ENCODE results near the gene DEPDC5. TPM values are rescaled to one million over a fixed set of nuclear protein-coding genes. Genes with fewer than 3 reads are reported as not detected.

The DEPDC5 gene
- total RNA-seq, 3 donors from 2014 or later, result 13.6 to 20.0 (median 16.1) TPM

GRCh38 chr22:31906086-31906485, 152.3 kb downstream of the DEPDC5 start:
- no peaks in the 10 kb centered on the region for H3K9me3 ChIP-seq
- H3K4me3 ChIP-seq, result no peak overlapping the region
- no peaks in the 10 kb centered on the region for H3K4me1 ChIP-seq
- DNase-seq (ENCODE audit: low spot score in 2 of 2), result no peak
- no peak overlapping the region for H3K27ac ChIP-seq
- no peaks in the 10 kb centered on the region for H3K36me3 ChIP-seq
- TF ChIP-seq POLR2AphosphoS5 (IDR thresholded peaks at IDR 0.05), result no peak
- TF ChIP-seq POLR2A (IDR thresholded peaks at IDR 0.05), result no peak
- TF ChIP-seq CTCF (IDR thresholded peaks at IDR 0.05), result no peak
- intact Hi-C loops (cut with DNase I; ENCODE audit: low total_unique reads), result no loop called here
- H3K27me3 ChIP-seq, result no peaks in the 10 kb centered on the region

DNA sequence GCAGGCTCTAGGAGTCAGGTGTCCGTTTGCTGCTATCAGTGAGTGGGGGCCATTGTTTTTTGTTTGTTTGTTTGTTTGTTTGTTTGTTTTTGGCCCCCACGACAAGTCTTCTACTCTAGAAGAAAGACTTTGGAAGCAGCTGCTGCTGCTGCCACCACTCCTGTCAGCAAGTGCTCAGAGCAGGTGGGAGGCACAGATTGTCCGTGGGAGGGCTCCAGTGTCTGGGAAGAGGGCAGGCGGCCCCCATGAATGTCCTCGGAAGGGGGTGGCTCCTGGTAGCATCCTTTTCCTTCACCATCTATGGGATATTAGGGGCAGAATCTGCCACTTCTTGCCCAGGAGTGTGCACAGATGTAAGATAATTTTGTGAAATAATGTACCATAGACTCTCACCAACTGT, 152.8 kb downstream of the DEPDC5 start:
- no peak for DNase-seq (ENCODE audit: low spot score in 2 of 2)
- TF ChIP-seq CTCF (IDR thresholded peaks at IDR 0.05) (no peak), POLR2AphosphoS5 (IDR thresholded peaks at IDR 0.05) (no peak), POLR2A (IDR thresholded peaks at IDR 0.05) (no peak)
- Histone ChIP-seq H3K4me3 (no peak overlapping the region), H3K36me3 (no peaks in the 10 kb centered on the region), H3K27ac (no peak overlapping the region), H3K9me3 (no peaks in the 10 kb centered on the region), H3K4me1 (no peaks in the 10 kb centered on the region), H3K27me3 (no peaks in the 10 kb centered on the region)
- intact Hi-C loops (cut with DNase I; ENCODE audit: low total_unique reads), result no loop called here

GRCh38 chr22:31909977-31910376, 156.2 kb downstream of the DEPDC5 start:
- intact Hi-C loops (cut with DNase I; ENCODE audit: low total_unique reads), result no loop called here
- no peak for DNase-seq (ENCODE audit: low spot score in 2 of 2)
- no peaks in the 10 kb centered on the region for H3K4me1 ChIP-seq
- no peaks in the 10 kb centered on the region for H3K9me3 ChIP-seq
- no peak overlapping the region for H3K27ac ChIP-seq
- no peaks in the 10 kb centered on the region for H3K27me3 ChIP-seq
- TF ChIP-seq POLR2A (IDR thresholded peaks at IDR 0.05), result no peak
- TF ChIP-seq CTCF (IDR thresholded peaks at IDR 0.05), result no peak
- TF ChIP-seq POLR2AphosphoS5 (IDR thresholded peaks at IDR 0.05), result no peak
- H3K4me3 ChIP-seq, result no peak overlapping the region
- no peaks in the 10 kb centered on the region for H3K36me3 ChIP-seq

GRCh38 chr22:31911565-31912406, 158.0 kb downstream of the DEPDC5 start:
- intact Hi-C loops (cut with DNase I; ENCODE audit: low total_unique reads), result no loop called here
- no peak overlapping the region for H3K27ac ChIP-seq
- no peaks in the 10 kb centered on the region for H3K27me3 ChIP-seq
- DNase-seq (ENCODE audit: low spot score in 2 of 2), result no peak
- no peaks in the 10 kb centered on the region for H3K4me1 ChIP-seq
- no peak for TF ChIP-seq CTCF (IDR thresholded peaks at IDR 0.05)
- H3K9me3 ChIP-seq, result no peaks in the 10 kb centered on the region
- H3K4me3 ChIP-seq, result no peak overlapping the region
- no peaks in the 10 kb centered on the region for H3K36me3 ChIP-seq

DNA sequence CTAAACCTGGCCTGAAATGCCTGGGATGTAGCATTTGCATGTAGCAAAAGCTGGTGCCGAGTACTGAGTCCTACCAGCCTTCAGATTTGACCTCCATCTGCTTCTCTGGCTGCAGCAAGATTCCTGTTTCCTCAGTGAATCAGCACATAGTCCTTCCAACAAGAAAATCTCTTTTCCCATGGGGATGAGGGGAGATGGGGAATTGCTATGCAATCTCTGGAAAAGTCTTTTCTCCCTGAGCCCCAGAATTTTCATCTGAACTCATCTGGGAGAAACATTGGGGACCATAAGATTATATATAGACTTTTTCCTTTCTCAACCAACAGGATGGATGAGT, 158.6 kb downstream of the DEPDC5 start:
- H3K9me3 ChIP-seq, result no peaks in the 10 kb centered on the region
- intact Hi-C loops (cut with DNase I; ENCODE audit: low total_unique reads), result no loop called here
- DNase-seq (ENCODE audit: low spot score in 2 of 2), result no peak
- no peak overlapping the region for H3K4me3 ChIP-seq
- H3K27ac ChIP-seq, result no peak overlapping the region
- no peaks in the 10 kb centered on the region for H3K27me3 ChIP-seq
- no peaks in the 10 kb centered on the region for H3K4me1 ChIP-seq
- no peaks in the 10 kb centered on the region for H3K36me3 ChIP-seq
- no peak for TF ChIP-seq POLR2A (IDR thresholded peaks at IDR 0.05)
- TF ChIP-seq CTCF (IDR thresholded peaks at IDR 0.05), result no peak
- TF ChIP-seq POLR2AphosphoS5 (IDR thresholded peaks at IDR 0.05), result no peak

All from breast epithelium (tissue), 4 donors.